GM21381 (cell line): ENCODE data around the gene RAD51B.

ENCODE experiments used
- ATAC-seq: cut with Tn5 transposase; IDR thresholded peaks from one replicate; pipeline ENCODE4 v1.9.1; 2021; ENCODE audit warnings: mild to moderate bottlenecking, moderate library complexity; ENCODE audit not compliant: unreplicated experiment

RAD51B gene

DNA sequence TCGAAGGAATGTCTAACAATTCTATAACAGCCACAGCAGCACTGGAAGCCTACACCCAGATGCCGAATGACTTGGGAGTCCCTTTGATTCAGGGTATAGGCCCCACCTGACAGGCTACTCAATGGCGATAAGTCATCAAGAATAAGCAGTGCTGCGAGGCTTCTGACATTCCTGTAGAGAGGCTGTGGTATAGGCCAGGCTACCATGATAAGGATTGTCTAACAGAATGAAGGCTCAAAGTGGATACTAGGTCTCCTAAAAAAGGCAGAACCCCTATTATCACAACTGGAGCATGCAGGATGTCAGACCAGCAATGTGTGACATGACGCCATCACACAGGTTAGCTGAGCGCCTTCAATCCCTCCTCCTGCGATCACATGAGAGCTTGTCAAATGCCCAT lies 920.1 kb downstream of the RAD51B start:
- no peak for ATAC-seq

DNA sequence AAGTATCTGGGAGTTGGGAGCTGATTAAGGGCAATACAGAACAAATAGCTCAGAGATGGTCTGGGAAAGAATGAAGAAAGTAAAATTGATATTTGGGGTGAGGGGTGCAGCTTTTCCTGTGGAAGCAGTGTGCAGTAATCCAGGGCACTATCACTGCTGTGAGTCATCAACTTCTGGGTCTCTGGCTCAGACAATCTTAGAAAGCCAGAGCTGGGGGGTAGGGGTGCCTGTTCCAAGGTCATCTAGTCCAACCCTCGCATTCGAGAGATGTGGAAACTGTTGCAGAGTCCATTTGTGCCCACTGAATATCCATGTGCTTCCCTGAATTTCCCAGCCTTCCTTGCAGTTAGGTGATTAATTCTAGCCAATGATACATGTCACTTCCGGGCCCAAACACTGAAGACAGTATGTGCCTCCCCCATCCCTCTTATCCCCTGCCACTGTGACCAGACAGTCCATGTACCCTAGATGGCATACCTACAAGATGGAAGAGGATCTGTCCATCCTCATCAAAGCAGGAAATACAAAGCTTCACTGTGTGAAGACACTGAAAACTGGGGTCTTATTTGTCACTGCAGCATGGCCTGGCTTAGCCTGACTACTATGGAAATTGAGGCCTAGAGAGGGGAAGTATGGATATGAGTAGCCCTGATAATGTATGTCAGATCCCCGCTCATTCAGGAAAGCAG lies 921.4 kb downstream of the RAD51B start:
- ATAC-seq: no peak

DNA sequence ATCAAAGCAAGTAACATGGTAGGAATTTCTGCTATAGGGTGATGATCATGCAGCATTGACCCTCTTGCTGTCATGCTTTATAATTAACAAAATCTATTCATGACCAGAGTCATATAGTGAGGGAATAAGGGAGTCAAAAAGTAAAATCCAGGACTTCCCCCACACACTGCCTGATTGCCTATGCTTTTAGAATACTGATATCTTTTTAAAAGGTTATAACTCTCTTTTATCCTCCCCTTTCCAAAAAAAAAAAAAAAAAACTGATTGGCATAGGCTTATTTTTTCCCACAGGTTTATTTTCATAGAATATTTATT lies 921.9 kb downstream of the RAD51B start:
- no peak for ATAC-seq

DNA sequence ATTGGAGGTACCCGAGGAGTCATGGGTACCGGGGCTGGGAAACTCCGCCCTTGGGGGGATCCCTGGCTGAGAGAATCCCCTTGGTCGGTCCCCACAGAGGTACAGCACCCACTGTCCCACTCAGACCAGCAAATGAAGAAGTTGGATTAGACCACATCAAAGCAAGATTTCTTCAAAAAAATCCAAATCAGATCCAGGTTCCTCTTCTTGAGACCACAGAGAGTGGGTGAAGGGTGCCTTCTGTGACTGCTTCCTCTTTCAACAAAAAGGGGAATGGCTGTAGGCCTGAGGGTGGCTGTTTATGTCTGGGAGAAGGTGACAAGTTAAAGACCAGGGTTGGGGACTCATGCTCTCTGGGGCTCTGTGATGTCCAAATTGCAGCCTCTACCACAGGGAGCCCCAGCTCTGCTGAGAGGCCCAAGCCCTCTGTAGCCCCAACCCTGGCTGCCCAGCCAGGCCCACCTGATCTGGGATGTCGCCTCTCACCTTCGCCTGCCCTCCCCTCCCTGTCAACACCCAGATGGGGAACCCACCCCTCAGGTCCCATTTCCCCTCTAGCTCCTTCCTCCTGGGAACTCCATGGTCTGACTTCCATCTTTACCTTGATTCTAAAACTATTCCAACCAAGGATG lies 922.4 kb downstream of the RAD51B start:
- ATAC-seq: peak; percentile 87

DNA sequence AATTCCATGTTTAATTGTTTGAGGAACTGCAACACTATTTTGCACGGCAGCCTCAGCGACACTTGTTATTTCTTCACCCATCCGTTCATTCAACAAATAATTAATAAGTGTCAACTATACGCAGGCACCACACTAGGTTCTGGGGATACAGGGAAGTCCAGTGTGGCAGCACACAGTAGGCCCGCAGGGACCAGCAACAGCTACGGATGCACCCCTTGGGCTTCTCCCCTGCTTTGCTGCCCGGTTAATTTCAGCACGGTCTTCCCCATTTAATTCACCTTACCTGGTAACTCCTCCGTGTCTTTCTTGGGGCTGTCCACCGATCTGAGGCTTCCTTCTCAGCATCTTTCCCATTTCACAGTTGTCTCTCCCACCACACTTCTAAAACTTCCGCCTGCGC lies 925.0 kb downstream of the RAD51B start:
- no peak for ATAC-seq

DNA sequence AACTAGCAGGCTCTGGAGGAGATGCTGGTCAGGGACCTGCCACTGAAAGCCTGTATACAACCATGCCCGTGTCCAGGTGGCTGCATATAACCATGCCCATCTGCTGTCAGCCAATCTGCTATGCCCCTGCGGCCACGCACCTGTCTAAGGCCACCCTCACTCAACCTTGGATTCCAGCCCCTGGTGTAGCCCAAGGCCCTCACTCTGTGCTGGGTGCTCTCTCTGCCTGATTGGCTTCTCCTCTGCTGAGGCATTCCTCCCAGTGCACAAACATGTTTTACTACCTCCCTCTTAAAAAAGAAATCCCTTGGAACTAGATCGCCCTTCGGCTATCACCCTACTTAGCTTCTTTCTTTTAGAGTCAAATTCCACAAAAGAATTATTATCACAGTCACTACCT lies 927.8 kb downstream of the RAD51B start:
- no peak for ATAC-seq

DNA sequence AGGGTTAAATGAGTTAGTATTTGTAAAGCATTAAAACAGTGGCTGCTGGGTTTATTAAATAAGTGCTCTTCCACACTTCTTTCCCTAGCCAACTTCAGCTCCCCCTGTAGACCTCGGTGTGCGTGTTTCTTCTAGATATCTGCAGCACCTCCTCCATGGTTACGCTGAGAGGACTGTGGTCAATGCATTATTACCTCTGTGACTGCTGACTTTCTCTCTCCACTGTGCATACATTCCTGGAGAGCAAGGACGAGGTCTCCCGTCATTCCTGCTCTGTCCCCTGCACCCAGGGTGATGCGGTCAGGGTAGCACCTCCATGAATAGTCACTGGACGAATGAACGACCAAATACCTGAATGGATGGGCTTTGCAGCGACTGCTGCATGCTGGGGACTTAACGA lies 928.7 kb downstream of the RAD51B start:
- ATAC-seq: no peak

DNA sequence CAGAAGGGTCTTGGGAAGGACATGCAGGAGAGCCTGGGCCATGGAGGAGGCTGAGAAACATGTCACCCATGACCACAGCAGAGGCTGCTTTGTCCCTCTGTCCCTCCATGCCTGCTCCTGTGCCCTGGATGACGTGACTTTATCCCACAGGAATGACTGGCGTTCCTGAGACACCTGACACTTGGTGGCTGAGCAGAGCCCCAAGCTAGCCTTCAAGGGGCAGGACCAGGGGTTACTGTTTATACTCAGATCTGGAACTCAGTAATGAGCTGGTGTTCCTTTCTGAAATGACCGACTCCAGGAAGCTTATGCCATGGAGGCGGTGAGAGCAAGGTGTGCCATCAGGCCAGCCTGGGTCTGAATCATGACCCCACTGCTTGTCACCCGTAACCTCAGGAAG lies 929.1 kb downstream of the RAD51B start:
- no peak for ATAC-seq

DNA sequence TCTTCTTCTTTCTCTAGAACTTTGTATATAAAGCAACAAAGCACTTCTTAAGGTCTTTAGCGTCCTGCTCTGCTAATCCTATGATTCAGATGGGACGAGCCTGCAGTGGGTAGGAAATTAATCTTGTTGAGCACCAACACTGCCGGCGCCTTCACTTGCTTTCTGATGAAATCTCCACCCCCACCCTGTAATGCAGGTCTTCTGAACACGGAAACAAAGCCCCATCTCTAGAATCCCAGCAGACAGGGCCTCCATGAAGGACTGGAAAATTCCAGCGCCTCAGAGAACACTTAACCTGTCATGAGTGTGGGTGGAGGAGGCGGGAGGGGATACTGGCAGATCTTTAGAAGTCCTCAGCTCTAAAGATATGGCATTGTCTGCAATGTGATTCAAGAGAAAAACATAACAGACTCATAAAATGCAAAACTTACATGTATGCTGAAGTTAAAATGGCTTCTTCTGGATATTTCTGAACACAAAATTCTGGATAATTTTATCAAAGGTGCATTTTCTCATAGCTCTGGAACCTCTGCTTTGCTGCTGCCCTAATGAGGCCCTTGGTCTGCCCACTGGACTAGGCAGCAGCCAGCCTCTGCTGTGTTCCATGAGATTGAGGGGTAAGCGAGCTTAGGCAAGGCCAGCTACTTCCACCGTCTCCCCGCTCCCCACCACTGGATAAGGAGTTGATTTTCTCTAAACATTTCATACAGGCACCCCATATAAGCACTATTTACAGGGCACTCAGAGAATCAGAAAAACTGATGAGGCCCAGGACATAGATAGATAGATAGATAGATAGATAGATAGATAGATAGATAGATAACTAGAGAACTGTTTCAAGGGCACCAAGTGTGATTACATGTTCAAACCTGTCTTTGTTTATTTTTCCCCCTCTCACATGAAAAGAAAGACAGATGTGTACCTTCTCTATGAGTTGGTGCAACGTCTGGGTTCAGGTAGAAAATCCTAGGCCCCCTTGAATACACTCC lies 930.2 kb downstream of the RAD51B start:
- no peak for ATAC-seq

DNA sequence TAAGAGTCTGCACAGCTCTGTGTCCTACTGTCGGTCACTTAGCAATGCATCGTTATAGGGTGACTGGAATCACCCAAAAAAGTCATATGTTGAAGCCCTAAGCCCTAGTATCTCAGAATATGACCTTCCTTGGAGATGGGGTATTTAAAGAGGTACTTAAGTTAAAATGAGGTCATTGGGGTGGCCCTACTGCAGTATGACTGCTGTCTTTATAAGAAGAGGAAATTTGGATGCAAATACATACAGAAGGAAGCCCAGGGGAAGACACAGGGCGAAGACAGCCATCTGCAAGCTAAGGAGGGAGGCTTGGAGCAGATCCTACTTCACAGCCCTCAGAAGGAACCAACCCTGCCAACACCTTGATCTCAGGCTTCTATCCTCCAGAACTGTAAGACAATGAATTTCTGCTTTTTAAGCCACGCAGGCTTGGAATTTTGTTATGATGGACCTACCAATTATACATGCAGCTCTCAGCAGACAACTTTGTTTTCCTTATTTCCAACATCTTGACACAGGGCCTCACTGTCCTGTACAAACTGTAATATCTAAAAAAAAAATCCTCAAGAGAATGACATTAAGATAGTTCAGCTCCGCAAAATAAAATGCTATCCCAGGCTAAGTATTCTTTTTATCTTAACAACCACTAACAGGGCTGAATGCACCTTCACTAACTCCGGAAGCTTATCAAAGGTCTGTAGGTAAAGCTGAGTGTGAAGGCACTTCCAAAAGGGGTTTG lies 932.9 kb downstream of the RAD51B start:
- no peak for ATAC-seq

DNA sequence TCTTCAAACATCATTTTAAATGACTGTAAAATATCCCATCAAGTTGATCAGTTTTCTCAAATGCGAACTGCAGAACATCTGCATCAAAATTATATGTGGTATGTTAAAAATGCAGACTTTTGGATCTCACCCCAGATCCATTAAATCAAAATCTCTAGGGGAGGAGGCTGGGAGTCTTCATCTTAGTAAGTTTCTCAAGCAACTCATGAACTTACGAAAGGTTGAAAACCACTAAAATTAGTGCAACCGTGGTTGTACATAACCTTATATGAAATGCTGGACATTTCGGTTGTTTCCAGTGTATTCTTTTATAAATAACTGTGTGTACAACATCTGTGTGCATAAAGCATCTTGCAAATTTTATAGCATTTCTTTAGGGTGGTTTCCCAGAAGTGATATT lies 934.1 kb downstream of the RAD51B start:
- ATAC-seq: no peak

DNA sequence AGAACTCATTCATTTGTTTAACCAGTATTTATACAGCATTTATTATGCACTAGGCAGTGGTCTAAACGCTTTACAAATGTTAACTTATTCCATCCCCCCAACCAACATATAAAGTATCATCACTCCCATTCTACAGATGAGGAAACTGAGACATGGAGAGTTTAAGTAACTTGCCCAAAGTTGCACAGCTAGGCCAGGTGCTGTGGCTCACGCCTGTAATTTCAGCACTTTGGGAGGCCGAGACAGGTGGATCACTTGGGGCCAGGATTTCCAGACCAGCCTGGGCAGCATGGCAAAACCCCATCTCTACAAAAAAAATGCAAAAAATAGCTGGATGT lies 935.4 kb downstream of the RAD51B start:
- no peak for ATAC-seq

DNA sequence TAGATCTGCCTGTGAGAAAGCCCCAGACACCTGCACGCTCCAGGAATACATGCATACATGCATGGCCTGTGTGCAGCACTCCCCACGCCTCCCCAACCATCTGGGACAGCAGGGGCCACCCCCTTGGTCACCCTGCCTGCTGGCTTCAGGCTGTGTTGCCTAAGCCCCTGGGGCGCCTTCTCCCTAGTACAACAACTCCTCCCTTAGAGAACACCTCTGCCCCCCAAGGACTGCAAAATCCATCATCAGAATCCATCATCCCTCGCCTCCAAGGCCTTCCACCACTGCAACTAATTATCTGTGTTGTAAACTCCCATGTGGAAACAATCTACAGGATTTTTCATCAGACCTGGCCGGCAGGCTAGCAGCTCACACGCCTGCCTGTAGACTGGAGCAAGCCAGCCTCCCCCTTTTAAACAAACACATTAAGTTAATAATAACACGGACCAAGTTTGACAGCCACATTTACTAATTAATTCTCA lies 936.5 kb downstream of the RAD51B start:
- ATAC-seq: no peak

DNA sequence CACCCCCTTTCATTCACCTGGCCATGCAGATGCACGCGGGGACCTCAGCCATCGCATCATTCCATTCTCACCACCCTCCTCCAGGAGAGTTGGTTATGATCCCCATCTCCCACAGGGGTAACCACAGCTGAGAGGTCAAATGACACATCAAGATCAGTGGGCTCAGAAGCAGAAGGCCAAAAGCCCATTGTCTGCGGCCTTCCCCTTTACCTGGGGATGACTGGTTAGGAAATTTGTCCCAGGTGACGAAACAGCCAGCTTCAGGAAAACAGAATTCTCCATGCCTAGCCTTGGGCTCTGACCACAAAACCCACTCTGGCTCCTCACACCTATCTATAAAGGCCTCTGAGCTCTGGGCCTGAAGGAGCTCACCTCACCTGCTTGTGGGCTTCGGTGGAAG lies 937.2 kb downstream of the RAD51B start:
- no peak for ATAC-seq

DNA sequence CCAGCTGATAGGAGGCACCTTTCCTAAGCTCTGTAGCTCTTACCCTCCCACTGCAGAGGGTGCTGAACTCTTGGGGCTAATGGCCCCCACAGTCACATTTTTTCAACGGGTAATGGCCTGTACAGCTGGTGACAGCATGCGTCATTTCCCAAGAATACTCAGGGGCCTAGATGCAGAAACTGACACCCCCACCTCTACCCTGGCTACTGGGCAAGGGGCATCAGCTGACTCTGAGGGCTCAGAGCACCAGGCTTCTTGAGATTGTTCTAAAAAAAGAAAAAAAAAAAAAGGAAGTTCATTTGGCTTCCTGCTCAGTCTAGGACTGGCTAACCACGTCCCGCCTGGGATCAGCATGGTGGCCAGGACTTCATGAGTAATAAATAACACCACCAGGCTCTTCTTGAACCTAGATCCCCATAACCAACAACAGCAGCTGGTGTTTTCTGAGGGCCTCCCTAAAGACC lies 938.1 kb downstream of the RAD51B start:
- ATAC-seq: no peak

DNA sequence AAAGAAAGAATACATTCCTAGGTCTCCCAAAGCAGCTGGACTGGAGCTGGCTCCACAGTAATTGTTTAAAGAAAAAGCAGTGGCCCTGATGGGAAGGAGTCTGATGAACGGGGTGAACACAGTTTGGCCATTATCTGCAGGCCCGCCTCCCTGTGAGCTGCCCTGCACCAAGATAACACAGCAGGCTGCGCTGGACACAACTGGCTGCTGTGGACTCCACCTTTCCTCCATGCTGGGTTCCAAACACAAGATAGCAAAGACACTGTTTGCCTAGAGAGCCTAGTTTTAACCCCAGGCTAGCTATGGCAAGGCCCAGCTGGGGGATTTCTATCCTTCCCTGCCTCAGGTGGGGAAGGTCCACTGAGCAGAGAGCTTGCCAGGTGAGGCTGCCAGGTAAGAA lies 938.7 kb downstream of the RAD51B start:
- no peak for ATAC-seq

DNA sequence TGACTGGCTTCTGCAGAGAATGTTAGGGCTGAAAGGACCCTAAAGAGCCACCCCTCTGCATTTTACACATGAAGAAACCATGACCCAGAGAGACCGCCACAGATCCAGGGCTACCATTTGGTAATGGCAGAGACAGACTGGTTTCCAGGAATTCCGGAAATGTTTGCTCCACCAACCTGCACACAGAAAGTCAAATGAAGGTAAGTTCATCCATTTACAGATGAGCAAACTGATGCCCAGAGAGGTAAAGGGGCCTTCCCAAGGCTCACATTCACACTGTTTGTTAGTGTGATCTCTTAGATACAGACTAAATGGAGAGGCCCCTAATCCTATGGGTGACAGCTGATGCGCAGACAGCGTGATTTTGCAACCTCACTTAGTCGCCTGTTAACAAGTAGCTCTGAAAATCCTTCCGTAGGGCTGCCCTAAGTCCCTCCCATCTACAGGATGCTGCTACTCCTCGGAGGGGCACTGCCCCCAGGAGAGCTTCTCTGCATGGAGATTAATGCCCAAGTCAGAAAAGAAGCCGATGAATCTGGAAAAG lies 939.5 kb downstream of the RAD51B start:
- no peak for ATAC-seq

DNA sequence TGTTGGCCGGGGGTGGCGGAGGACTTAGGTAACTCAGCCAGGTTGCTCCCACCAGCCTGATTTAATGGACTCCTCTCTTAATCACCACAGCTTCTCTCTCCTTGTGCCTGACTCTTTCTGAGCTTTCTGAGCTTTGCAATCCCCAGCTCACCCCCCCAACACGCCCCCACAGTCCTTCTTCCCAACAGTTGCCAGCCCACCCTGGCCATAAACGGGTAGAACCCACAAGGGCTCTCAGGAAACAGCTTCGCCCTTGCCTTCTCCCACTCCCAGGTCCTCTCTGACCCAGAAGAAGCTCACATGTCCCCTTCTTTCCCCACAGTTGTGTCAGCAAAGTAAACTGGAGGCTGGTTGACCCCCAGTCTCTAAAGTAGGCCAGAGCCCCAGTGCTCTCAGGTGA lies 940.4 kb downstream of the RAD51B start:
- ATAC-seq: no peak

DNA sequence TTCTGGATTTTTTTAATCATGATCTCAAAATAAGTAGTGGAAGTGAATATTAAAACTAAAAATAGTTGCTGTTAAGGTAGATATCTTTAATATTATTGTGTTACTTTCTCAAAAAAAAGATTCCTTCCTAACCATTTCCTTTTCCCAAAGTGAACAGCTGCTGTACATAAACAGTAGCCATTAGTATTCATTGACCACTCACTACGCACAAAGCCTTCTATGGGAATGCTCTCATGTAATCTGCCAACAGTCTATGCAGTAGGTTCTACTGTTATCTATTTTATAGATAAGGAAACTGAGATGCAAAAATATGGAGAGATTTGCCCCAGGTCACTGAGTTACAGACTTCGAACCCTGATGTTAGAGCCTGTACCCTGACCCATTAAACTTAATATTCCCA lies 941.2 kb downstream of the RAD51B start:
- no peak for ATAC-seq

DNA sequence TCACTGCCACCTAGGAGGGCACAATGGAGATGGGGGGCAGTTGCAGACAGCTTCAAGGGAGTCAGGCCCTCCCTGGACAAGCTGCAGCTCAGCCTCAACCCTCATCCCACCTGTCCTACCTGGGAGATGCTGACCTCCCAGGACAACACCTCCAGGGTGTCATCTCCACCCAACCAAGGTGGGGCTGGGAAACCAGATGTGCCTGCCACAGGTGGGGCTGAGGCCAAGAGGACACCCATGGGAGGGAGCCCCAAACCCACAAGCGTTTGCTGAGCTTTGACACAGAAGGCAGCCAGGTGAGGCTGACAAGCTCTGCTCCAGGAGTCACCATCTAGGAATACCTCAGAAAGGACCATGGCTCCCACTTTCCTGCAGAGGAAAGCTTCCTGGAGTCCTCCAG lies 941.8 kb downstream of the RAD51B start:
- ATAC-seq: no peak
